GM12878 (cell line): ENCODE measurements around the gene POM121L12.

Experiments used
- CHD4 ChIP-seq: fragments of 200-600 bp; sonication (generic); IDR thresholded peaks from 2 replicates; pipeline ENCODE4 v1.6.1; 2016; ENCODE audit warnings: mild to moderate bottlenecking
- POLR2AphosphoS5 ChIP-seq: IDR thresholded peaks from 2 replicates; pipeline ENCODE4 v1.6.1; 2011; ENCODE audit warnings: mild to moderate bottlenecking, low read length, inconsistent platforms
- SUZ12 ChIP-seq: fragments of 200-600 bp; sonication (generic); IDR thresholded peaks from one replicate; pipeline ENCODE4 v1.6.1; 2018; ENCODE audit warnings: antibody characterized with exemption, mild to moderate bottlenecking; ENCODE audit not compliant: unreplicated experiment

DNA sequence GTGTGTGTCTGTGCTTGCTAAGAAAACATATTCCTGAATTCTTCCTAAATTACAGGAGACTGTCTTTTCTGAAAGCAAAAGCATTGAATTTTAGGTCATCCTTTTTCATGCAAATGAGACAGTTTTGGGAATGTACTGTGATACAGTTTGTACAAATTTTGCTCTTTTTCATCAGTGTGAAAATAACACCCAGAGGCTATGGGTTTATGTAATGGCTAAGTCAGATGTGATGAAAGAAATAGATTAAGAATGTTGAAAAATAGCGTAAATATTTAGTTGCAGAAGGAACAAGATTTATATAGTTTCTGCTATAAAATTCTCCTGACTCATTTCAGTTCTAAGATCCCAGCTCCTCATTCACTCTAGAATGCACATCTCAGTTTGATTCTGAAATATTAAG is 24.6 kb downstream of the POM121L12 start:
- TF ChIP-seq SUZ12 (no peak), POLR2AphosphoS5 (no peak), CHD4 (no peak)
